Tibial nerve (tissue), 3 donors: Measurements from ENCODE around the gene GABRA4.

ENCODE experiments used
- CTCF ChIP-seq, 5 experiments: fragments of 200-600 bp in 3 of 5; fragments of 450-650 bp in 2 of 5; sonication (generic) in 3 of 5; IDR thresholded peaks; one replicate each; pipeline ENCODE4 v1.5.1; 2016 to 2019; ENCODE audit warnings: antibody characterized with exemption in 5 of 5, mild to moderate bottlenecking in 3 of 5, moderate library complexity in 2 of 5
- POLR2A ChIP-seq, 2 donors: fragments of 450-650 bp; IDR thresholded peaks; one replicate each; pipeline ENCODE4 v1.6.1; 2017; ENCODE audit warnings: antibody characterized with exemption in 2 of 2, mild to moderate bottlenecking in 2 of 2, moderate library complexity in 2 of 2

GRCh38 chr4:47040828-47041227 is 47.4 kb upstream of the GABRA4 start:
- TF ChIP-seq CTCF (IDR thresholded peaks at IDR 0.05) (no peak), POLR2A (IDR thresholded peaks at IDR 0.05) (no peak)
